Upper lobe of left lung (tissue), 6 donors: ENCODE results near the gene BID. TPM values are rescaled to one million over a fixed set of nuclear protein-coding genes. Genes with fewer than 3 reads are reported as not detected.
A peak's percentile ranks its signal among the peaks of the same experiment; 100 is the strongest.

Source experiments
- ATAC-seq, 2 donors: fragments of 200-7000 bp; cut with Tn5 transposase; one replicate each; pipeline ENCODE4 v1.9.1; 2022; ENCODE audit warnings: mild to moderate bottlenecking in 2 of 2, moderate library complexity in 2 of 2; ENCODE audit not compliant: low FRiP score in 2 of 2
- DNase-seq, 2 donors: peaks; one replicate each; pipeline ENCODE4 v3.0.0-alpha.2; 2019 to 2020
- H3K27ac ChIP-seq, 4 donors: fragments of 200-600 bp; sonication (generic); one replicate each; pipeline ENCODE4 v1.5.1; 2016 to 2019
- H3K27me3 ChIP-seq, 4 donors: fragments of 200-600 bp; sonication (generic); one replicate each; pipeline ENCODE4 v1.5.1; 2017 to 2019
- H3K36me3 ChIP-seq, 4 donors: fragments of 200-600 bp; sonication (generic); one replicate each; pipeline ENCODE4 v1.5.1; 2016 to 2019
- H3K4me1 ChIP-seq, 4 donors: fragments of 200-600 bp; sonication (generic); one replicate each; pipeline ENCODE4 v1.5.1; 2018 to 2019
- H3K4me3 ChIP-seq, 4 donors: fragments of 200-600 bp; sonication (generic); one replicate each; pipeline ENCODE4 v1.5.1; 2017 to 2019; ENCODE audit warnings: mild to moderate bottlenecking in 2 of 4, moderate library complexity in 1 of 4
- H3K9me3 ChIP-seq, 4 donors: fragments of 200-600 bp; sonication (generic); one replicate each; pipeline ENCODE4 v1.5.1; 2018 to 2019
- CTCF ChIP-seq, 6 experiments: fragments of 450-650 bp in 4 of 6; fragments of 200-600 bp in 2 of 6; sonication (generic) in 2 of 6; IDR thresholded peaks; one replicate each; pipeline ENCODE4 v1.5.1; 2016 to 2019; ENCODE audit warnings: antibody characterized with exemption in 6 of 6
- EP300 ChIP-seq, 4 donors: sonication (generic); formaldehyde crosslinking; IDR thresholded peaks; one replicate each; pipeline ENCODE4 v1.5.1; 2017; ENCODE audit warnings: antibody characterized with exemption in 4 of 4, control low read depth in 2 of 4
- POLR2A ChIP-seq, 4 donors: fragments of 450-650 bp; IDR thresholded peaks; one replicate each; pipeline ENCODE4 v1.5.1; 2016 to 2017; ENCODE audit warnings: antibody characterized with exemption in 4 of 4, mild to moderate bottlenecking in 2 of 4
- POLR2AphosphoS5 ChIP-seq, 2 donors: sonication (generic); formaldehyde crosslinking; IDR thresholded peaks; one replicate each; pipeline ENCODE4 v1.5.1; 2017; ENCODE audit warnings: antibody characterized with exemption in 2 of 2
- WGBS, 2 donors: methylation state at CpG; one replicate each; pipeline ENCODE4 v1.1.5; 2017 to 2018; 5-methylcytosine and 5-hydroxymethylcytosine counted together
- total RNA-seq, 6 donors: library from RNA; depleted of rRNA in 4 of 6; stranded (reverse); fragments of >200 nt in 4 of 6; gene quantifications; one replicate each; pipeline versions ENCODE4 v1.1.0 to v1.2.1, GENCODE V29; 2016 to 2021
- donor health status: DM: no; HTN: no; CAD: no; lungs with moderate emphysema.
- donor health status: DM: no; HTN: yes; CAD: no; lungs with severe emphysema.

Gene BID
- total RNA-seq, 6 donors from 2014 or later = 10.5 to 55.9 (median 27.3) TPM

DNA sequence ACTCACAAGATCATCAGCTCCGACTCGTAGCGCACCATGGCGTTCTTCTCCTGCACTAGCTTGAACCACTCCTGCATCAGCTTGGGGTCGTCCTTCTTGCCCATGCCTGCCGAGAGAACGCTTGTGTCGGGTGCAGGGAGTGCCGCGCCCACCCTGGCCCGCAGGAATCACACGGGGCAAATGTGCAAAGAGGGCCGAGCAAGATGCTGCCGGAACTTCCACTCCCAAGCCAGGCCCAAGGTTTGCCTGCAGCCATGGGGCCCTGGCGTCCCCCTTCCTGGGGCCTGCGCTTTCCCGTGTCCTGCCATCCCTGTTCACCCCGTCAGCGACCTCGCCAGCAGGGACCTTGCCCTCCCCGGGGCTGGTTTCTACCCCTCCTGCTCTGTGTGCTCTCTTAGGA lies 16.9 kb upstream of the BID start:
- peak in 1 of 2 donors; percentile 73 for DNase-seq
- ATAC-seq = no peak
- peaks cover 0 to 36% (median 10%) of the 10 kb centered on the region in 4 donors for H3K36me3 ChIP-seq
- TF ChIP-seq CTCF (IDR thresholded peaks at IDR 0.05) (no peak), EP300 (IDR thresholded peaks at IDR 0.05) (no peak), POLR2A (IDR thresholded peaks at IDR 0.05) (no peak), POLR2AphosphoS5 (IDR thresholded peaks at IDR 0.05) (no peak)
- H3K4me1 ChIP-seq = peaks cover 3 to 17% (median 8%) of the 10 kb centered on the region in 4 donors
- H3K9me3 ChIP-seq = no peaks in the 10 kb centered on the region
- H3K27me3 ChIP-seq = no peaks in the 10 kb centered on the region
- H3K4me3 ChIP-seq = no peak overlapping the region
- WGBS, 2 donors = 92 to 95% methylated on average over 20 to 21 of the region's 21 CpGs
- H3K27ac ChIP-seq = no peak overlapping the region

DNA sequence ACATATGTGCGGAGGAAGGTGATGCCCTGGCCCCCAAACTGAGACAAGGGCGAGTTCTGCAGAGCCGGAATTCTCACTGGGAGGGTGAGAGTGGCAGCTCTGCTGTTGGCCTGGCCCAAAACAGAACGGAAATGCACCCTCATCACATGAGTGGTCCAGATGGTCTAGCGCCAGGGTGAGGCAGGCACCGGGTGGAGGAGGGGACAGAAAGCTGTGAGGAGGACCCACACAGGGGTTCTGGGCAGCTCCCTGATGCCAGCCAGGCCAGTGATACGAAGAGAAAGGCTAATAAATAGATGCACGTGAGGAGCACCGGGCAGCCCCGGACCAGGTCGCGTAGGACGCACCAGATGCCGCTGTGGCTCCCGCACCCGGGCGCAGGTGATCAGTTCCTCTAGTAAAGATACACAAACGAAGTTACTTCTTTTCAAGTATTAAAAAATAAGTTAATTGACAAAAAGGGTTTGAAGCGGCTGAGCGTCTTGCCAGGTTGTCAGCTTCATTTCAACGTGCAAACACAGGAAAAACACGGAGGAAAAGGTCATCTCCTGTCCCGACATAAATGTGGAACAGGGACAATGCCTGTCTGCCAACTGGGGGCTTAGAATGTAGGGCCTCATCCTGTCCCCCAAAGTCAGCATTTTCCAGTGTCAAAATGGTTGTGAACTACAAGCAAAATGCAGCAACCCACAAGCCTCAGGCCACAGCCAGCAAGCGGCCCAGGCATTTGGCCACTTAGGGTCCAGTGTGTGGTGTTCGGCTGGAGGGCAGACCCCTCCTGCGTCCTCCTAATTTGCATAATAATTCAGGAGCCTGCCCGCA lies 15.3 kb upstream of the BID start:
- Histone ChIP-seq H3K4me1 (peaks cover 3 to 17% (median 10%) of the 10 kb centered on the region in 4 donors), H3K4me3 (no peak overlapping the region), H3K27me3 (no peaks in the 10 kb centered on the region), H3K9me3 (no peaks in the 10 kb centered on the region), H3K27ac (no peak overlapping the region), H3K36me3 (peaks cover 0 to 30% (median 10%) of the 10 kb centered on the region in 4 donors)
- no peak for ATAC-seq
- DNase-seq = peak in 1 of 2 donors; percentile 74
- TF ChIP-seq POLR2AphosphoS5 (IDR thresholded peaks at IDR 0.05) (no peak), EP300 (IDR thresholded peaks at IDR 0.05) (no peak), POLR2A (IDR thresholded peaks at IDR 0.05) (no peak), CTCF (IDR thresholded peaks at IDR 0.05) (no peak)
- WGBS, 2 donors = 91 to 93% methylated on average over 26 to 27 of the region's 27 CpGs

DNA sequence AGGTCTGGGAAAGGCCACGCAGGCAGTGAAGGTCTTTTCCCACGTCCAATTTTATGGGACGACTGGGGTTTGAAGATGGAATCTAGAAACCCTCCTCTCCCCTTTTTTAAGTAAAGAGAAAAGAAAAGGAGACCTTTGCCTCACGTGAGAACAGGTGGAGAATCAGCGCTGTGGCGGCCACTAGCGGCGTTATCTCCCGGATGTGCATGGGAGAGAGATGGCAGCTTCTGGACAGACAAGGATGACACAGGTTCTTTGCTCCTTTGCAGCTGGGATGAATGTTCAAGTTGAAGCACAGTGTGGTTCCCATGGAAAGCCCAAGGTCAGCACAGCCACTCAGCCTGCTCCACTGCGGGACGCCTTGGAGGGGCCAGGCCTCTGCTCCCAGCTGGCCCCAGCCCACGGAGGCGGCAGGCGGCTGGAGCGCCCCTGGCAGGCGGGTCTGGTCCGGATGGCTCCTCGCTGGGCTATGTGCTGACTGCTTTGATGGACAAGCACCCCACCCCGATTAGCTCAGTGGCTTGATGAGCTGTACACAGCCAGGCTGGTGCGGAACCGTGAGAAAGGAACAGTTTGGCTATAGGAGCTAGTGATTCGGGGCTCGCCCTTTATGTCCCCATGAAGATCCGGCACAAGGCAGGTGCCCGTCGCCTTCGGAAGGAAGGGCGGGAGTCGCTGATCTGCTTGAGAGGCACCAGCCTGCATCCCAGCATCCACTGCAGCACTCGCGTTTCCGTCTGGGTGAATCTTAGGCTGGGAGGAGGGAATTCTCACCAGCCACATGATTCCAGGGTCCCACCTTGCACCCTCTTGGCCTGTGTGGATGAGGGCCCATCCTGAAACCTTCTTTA lies 14.5 kb upstream of the BID start:
- H3K27ac ChIP-seq = no peak overlapping the region
- no peak for TF ChIP-seq EP300 (IDR thresholded peaks at IDR 0.05)
- no peak for TF ChIP-seq CTCF (IDR thresholded peaks at IDR 0.05)
- no peak for TF ChIP-seq POLR2A (IDR thresholded peaks at IDR 0.05)
- no peak for TF ChIP-seq POLR2AphosphoS5 (IDR thresholded peaks at IDR 0.05)
- peaks cover 0 to 30% (median 10%) of the 10 kb centered on the region in 4 donors for H3K36me3 ChIP-seq
- no peaks in the 10 kb centered on the region for H3K27me3 ChIP-seq
- ATAC-seq (no peak), DNase-seq (peak in 1 of 2 donors; percentile 73)
- peaks cover 3 to 17% (median 10%) of the 10 kb centered on the region in 4 donors for H3K4me1 ChIP-seq
- no peak overlapping the region for H3K4me3 ChIP-seq
- H3K9me3 ChIP-seq = no peaks in the 10 kb centered on the region
- 90 to 96% methylated on average over 26 to 32 of the region's 32 CpGs for WGBS, 2 donors

DNA sequence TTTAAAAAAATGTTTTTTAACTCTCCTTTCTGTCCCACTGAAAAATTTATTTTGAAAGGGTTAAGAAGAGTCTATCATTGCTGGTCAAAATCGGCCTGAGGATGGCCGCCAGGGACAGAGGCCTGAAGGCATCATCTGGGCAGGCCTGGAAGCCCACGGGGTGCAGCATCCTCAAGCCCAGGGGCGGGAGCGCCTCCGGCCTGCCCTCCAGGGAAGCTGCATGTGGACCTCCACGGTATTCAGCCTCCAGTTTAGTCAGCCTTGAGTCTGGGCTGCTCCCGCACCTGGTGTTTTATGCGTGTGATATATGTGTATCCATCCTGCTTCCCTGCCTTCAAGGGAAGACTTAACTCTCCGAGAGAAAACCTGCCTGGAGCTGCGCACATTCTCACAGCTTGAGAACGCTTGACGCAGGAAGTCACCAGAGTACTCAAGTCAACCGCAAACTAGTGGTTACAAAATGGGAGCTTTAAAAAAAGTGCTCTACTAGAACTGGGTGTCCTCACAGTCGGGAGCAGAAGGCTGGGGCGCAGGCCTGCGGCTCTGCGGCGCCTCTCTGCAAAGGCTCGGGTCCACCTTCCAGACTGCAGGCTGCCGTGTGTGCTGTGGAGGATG lies 13.6 kb upstream of the BID start:
- Histone ChIP-seq H3K27ac (peak overlapping the region in 1 of 4 donors; percentile 65), H3K27me3 (no peaks in the 10 kb centered on the region), H3K9me3 (no peaks in the 10 kb centered on the region), H3K36me3 (peaks cover 0 to 30% (median 10%) of the 10 kb centered on the region in 4 donors), H3K4me1 (peaks cover 3 to 16% (median 10%) of the 10 kb centered on the region in 4 donors), H3K4me3 (no peak overlapping the region)
- no peak for ATAC-seq
- DNase-seq = no peak
- 89 to 92% methylated on average over 20 to 21 of the region's 21 CpGs for whole genome bisulfite sequencing, 2 donors
- TF ChIP-seq POLR2AphosphoS5 (IDR thresholded peaks at IDR 0.05) = no peak
- TF ChIP-seq CTCF (IDR thresholded peaks at IDR 0.05) = no peak
- no peak for TF ChIP-seq EP300 (IDR thresholded peaks at IDR 0.05)
- TF ChIP-seq POLR2A (IDR thresholded peaks at IDR 0.05) = no peak
